GM19238 (cell line): ENCODE measurements around the gene OR2W3.

Experiments used
- DNase-seq: peaks from one replicate; pipeline ENCODE4 v3.0.0; 2011; ENCODE audit warnings: low spot score; ENCODE audit not compliant: insufficient read length

The OR2W3 gene

GRCh38 chr1:247895163-247895637, at the start of gene OR2W3:
Gene OR2W3 (plus strand): TSS chr1:247895587. CDS start chr1:247895587, 0 bp downstream.
- DNase-seq = no peak

DNA sequence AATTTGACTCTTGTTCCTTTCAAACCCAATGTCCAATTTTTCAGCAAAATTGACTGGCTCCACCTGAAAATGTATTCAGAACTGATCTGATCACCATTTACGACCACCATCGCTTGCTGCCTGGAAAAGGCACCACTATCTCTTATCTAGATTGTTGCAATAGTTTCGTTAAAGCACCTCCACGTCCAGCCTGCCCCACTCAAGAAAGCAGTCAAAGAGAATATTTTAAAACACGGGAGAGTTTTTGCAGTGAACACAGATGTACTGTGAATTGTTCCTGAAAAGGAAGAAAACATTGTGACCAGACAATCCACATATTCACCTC, 49.7 kb upstream of the OR2W3 start:
- no peak for DNase-seq

- no peak for DNase-seq
Measured at GRCh38 chr1:247848346-247848745, 47.0 kb upstream of the OR2W3 start.

DNA sequence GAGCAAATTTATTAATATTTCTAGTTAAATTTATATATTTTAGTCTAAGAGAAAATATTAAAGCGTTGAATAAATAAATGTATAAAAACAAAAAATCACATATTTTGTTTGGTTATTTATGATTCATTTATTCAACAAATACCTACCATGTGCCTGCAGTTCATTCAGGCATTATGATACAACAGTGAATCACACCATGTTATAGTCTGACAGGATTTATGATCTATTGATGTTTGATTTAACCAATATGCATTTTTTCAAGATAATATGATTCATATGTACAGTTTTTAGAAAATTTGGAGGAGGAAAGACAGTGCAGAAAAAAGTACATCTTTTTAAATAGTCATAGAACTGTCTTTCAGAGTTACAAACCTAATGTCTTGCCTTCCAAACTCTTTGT, 45.8 kb upstream of the OR2W3 start:
- DNase-seq = no peak

DNA sequence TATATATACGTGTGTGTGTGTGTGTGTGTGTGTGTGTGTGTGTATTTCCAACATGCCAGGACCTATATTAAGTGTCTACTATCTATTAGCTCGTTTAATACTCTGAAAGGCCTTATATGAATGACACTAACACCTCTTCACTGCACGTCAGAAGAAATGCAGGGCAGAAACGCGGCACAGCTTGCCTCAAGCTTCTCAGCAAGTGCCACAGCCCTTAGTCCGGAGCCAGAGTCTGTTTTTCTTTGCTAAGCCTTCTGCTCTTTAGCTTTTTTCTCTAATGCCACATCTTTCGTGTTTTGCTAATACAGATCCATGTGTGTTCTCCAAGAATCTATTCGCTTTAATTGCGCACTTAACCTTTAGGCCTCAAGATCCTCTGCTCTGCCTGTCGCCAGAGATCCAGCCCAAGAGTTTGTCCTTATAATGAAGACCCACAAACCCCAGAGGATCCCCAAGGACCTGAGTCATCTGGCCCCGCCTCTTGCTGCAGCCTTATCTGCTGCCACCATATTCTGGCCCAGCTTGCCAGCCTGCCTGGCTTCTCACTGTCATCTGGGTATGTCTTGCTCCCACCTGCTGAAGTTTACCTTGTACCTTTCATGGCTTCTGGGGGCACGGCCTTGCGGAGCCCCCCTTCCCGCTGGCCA, 40.4 kb upstream of the OR2W3 start:
- no peak for DNase-seq

GRCh38 chr1:247855911-247856310, 39.5 kb upstream of the OR2W3 start:
- DNase-seq = no peak

- DNase-seq = no peak
Measured at GRCh38 chr1:247857069-247857984, 38.1 kb upstream of the OR2W3 start, which contains the start of gene TRIM58. Gene TRIM58 (plus strand): TSS chr1:247857187. CDS start chr1:247857247, 60 bp downstream.

- no peak for DNase-seq
Measured at GRCh38 chr1:247857985-247858619, 37.3 kb upstream of the OR2W3 start.

DNA sequence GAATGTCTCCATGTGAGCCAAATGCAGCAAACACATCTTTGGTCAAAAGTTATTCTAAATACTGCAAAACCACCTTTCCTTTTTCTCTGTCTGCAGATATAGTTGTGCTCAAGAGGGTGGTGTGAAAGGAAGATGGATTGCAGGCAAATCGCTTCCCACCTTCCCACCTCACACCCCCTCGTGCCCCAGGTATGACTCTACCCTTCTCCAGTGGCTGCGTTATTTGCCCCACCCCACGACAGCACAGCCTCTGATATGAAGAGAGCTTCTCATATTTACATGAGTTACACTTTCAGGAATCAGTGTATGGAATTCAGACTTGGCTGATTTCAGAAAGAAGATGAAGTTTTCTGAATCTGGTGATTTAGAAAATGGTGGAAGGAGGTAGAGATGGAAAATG, 32.6 kb upstream of the OR2W3 start:
- DNase-seq = no peak

DNA sequence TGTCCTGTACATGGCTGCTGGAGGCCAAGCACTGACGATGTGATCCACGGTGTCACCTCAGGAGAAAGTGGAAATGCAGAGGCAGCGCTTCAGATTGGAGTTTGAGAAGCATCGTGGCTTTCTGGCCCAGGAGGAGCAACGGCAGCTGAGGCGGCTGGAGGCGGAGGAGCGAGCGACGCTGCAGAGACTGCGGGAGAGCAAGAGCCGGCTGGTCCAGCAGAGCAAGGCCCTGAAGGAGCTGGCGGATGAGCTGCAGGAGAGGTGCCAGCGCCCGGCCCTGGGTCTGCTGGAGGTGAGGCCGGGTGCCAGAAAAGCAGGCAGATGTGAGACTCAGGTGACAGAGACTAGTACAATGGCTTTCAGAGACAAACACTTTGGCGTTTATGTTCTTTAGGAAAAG, 30.7 kb upstream of the OR2W3 start:
- DNase-seq = no peak

- DNase-seq = no peak
Measured at GRCh38 chr1:247865416-247865815, 30.0 kb upstream of the OR2W3 start.

DNA sequence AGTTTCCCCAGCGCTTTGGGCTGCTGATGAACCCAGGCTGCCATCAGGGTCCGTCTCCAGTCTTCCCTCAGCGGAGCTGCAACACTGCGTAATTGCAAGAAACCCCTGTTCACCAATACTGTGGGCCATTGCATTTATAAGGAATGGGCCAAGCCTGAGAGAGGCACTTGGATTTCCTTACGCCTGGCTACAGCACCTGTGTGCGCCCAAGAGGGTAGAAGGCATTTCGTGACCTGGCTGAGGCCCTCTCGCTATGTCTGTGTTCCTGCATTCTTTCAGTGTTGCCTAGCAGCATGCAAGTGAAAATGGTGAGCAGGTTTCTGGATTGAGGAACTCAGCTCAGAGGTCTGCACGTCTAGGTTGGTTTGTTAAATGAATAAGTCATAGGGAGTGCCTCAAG, 12.0 kb upstream of the OR2W3 start:
- DNase-seq = no peak

GRCh38 chr1:247884797-247885413, 10.5 kb upstream of the OR2W3 start:
- DNase-seq = no peak

- no peak for DNase-seq
Measured at GRCh38 chr1:247895976-247896375, 589 bp downstream of the OR2W3 start.

GRCh38 chr1:247904122-247904521, 8.7 kb downstream of the OR2W3 start:
- no peak for DNase-seq

DNA sequence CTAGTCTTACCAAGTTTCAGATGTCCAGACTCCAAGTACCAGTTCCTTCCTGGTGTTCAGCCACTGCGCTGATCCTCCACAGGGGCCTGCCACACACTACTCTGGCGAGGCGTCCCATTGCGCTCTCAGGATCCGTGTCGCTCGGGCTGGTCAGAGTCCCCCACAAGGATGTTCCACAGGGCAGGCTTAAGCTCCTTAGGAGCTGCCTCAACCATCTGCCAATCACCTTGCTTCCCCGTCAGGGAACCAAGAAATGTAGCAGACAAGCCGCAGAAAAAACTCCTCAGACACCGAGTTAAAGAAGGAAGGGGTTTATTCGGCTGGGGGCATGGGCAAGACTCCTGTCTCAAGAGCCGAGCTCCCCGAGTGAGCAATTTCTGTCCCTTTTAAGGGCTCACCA, 9.8 kb downstream of the OR2W3 start:
- DNase-seq = no peak

- DNase-seq = no peak
Measured at GRCh38 chr1:247905910-247906503, 10.6 kb downstream of the OR2W3 start.

GRCh38 chr1:247906504-247907047, 11.2 kb downstream of the OR2W3 start:
- DNase-seq = no peak

GRCh38 chr1:247908766-247909165, 13.4 kb downstream of the OR2W3 start:
- no peak for DNase-seq

GRCh38 chr1:247913786-247914185, 18.4 kb downstream of the OR2W3 start:
- DNase-seq = no peak
